CD4-positive, CD25-positive, alpha-beta regulatory T cell (primary cell): Measurements from ENCODE around the gene WDR6. TPM values are rescaled to one million over a fixed set of nuclear protein-coding genes. Genes with fewer than 3 reads are reported as not detected.

Source experiments
- ATAC-seq, 2 donors: fragments of 150-1000 bp; cut with Tn5 transposase; one replicate each; pipeline ENCODE4 v1.10.0; 2021; ENCODE audit warnings: low read depth in 2 of 2, moderate number of reproducible peaks in 2 of 2, moderate library complexity in 1 of 2
- DNase-seq, 3 donors: peaks; one replicate each; pipeline versions ENCODE4 v3.0.0 to v3.0.0-alpha.2; 2012 to 2022; ENCODE audit warnings: mixed read lengths in 1 of 3
- H3K27ac ChIP-seq: one replicate; pipeline ENCODE4 v1.7.0; 2013; ENCODE audit warnings: mild to moderate bottlenecking, low read length; ENCODE audit not compliant: insufficient read depth, poor library complexity, severe bottlenecking
- H3K27me3 ChIP-seq: one replicate; pipeline ENCODE4 v1.7.0; 2013; ENCODE audit warnings: low read length; ENCODE audit not compliant: control insufficient read depth, insufficient read depth
- H3K36me3 ChIP-seq: one replicate; pipeline ENCODE4 v1.7.0; 2013; ENCODE audit warnings: mild to moderate bottlenecking, low read length, moderate library complexity; ENCODE audit not compliant: control insufficient read depth, insufficient read depth
- H3K4me1 ChIP-seq: 2 replicates; pipeline ENCODE4 v1.7.0; 2013; ENCODE audit warnings: mild to moderate bottlenecking, low read length; ENCODE audit not compliant: insufficient read depth, control insufficient read depth, poor library complexity, severe bottlenecking
- H3K4me3 ChIP-seq: one replicate; pipeline ENCODE4 v1.7.0; 2013; ENCODE audit warnings: low read depth, mild to moderate bottlenecking, low read length, moderate library complexity
- H3K9me3 ChIP-seq, 2 experiments: 1 replicate in 1 of 2; 2 replicates in 1 of 2; pipeline ENCODE4 v1.7.0; 2013; ENCODE audit warnings: low read length in 2 of 2, mild to moderate bottlenecking in 1 of 2, moderate library complexity in 1 of 2; ENCODE audit not compliant: control insufficient read depth in 2 of 2
- H3K27ac Mint-ChIP-seq, 3 donors: one replicate each; pipeline ENCODE4 v1.8.0; 2020 to 2022; ENCODE audit warnings: mild to moderate bottlenecking in 3 of 3, mixed read lengths in 3 of 3, moderate library complexity in 2 of 3
- H3K27me3 Mint-ChIP-seq: one replicate; pipeline ENCODE4 v1.8.0; 2022; ENCODE audit warnings: mild to moderate bottlenecking, mixed read lengths
- H3K36me3 Mint-ChIP-seq: one replicate; pipeline ENCODE4 v1.8.0; 2020; ENCODE audit warnings: mixed read lengths
- H3K4me1 Mint-ChIP-seq, 4 donors: one replicate each; pipeline ENCODE4 v1.8.0; 2020 to 2022; ENCODE audit warnings: mixed read lengths in 4 of 4, mild to moderate bottlenecking in 1 of 4
- H3K4me3 Mint-ChIP-seq, 4 donors: one replicate each; pipeline ENCODE4 v1.8.0; 2020 to 2022; ENCODE audit warnings: mild to moderate bottlenecking in 4 of 4, mixed read lengths in 4 of 4, moderate library complexity in 3 of 4
- H3K9me3 Mint-ChIP-seq, 7 donors: one replicate each; pipeline ENCODE4 v1.8.0; 2020 to 2022; ENCODE audit warnings: mixed read lengths in 7 of 7, mild to moderate bottlenecking in 3 of 7, moderate library complexity in 2 of 7
- polyA plus RNA-seq, 4 donors: library from polyadenylated mRNA; unstranded; fragments of 300-500 nt; fragmentation: Illumina TruSeq; gene quantifications; one replicate each; pipeline ENCODE4 v1.2.3, GENCODE V29; 2021
- total RNA-seq: library from RNA; stranded (reverse); gene quantifications from one replicate; pipeline ENCODE4 v1.2.3, GENCODE V29; 2022

Gene WDR6
- total and polyA plus RNA-seq, 5 donors from 2014 or later = 74.0 to 208 (median 117) TPM

GRCh38 chr3:49028298-49028672 lies 21.1 kb downstream of the WDR6 start:
- Histone ChIP-seq H3K4me3 (peak overlapping the region; percentile 80), H3K27me3 (no peaks in the 10 kb centered on the region), H3K4me1 (peaks cover 23% of the 10 kb centered on the region), H3K27ac (peak overlapping the region; percentile 91), H3K36me3 (peaks cover 62% of the 10 kb centered on the region), H3K9me3 (no peaks in the 10 kb centered on the region)
- peaks cover under 1 to 59% (median 22%) of the 10 kb centered on the region in 4 donors for H3K4me1 Mint-ChIP-seq
- peak overlapping the region; percentile 81 to 95 (median 92) for H3K4me3 Mint-ChIP-seq
- H3K36me3 Mint-ChIP-seq = peaks cover 23% of the 10 kb centered on the region
- ATAC-seq (no peak), DNase-seq (no peak)
- H3K27ac Mint-ChIP-seq = peak overlapping the region in 2 of 3 donors; percentile 99
- no peaks in the 10 kb centered on the region for H3K27me3 Mint-ChIP-seq
- H3K9me3 Mint-ChIP-seq = peaks cover 0 to 2% (median 0%) of the 10 kb centered on the region in 7 donors

- Mint-ChIP-seq H3K27me3 (no peaks in the 10 kb centered on the region), H3K36me3 (peaks cover 19% of the 10 kb centered on the region), H3K4me1 (peaks cover 0 to 53% (median 21%) of the 10 kb centered on the region in 4 donors), H3K27ac (peak within 1 kb of the TSS; percentile 97 to 99 (median 99)), H3K4me3 (peak within 1 kb of the TSS; percentile 81 to 95 (median 92)), H3K9me3 (peaks cover 0 to 2% (median 0%) of the 10 kb centered on the region in 7 donors)
- H3K27me3 ChIP-seq = no peaks in the 10 kb centered on the region
- no peaks in the 10 kb centered on the region for H3K9me3 ChIP-seq
- peaks cover 63% of the 10 kb centered on the region for H3K36me3 ChIP-seq
- peak within 1 kb of the TSS; percentile 91 for H3K27ac ChIP-seq
- H3K4me3 ChIP-seq = peak within 1 kb of the TSS; percentile 80
- DNase-seq = peak; percentile 89 to 95 (median 92)
- peak; percentile 96 for ATAC-seq
- peaks cover 20% of the 10 kb centered on the region for H3K4me1 ChIP-seq
Measured at GRCh38 chr3:49028673-49029562, 21.7 kb downstream of the WDR6 start, which contains the start of gene IMPDH2. Gene IMPDH2 (minus strand): TSS chr3:49029398. CDS start chr3:49029350, 48 bp downstream.

- peak overlapping the region; percentile 80 for H3K4me3 ChIP-seq
- ATAC-seq = no peak
Measured at GRCh38 chr3:49029563-49029884, 22.3 kb downstream of the WDR6 start.

GRCh38 chr3:49030321-49030720 lies 23.1 kb downstream of the WDR6 start:
- no peak overlapping the region for H3K4me3 Mint-ChIP-seq
- no peak for ATAC-seq
- peaks cover 20% of the 10 kb centered on the region for H3K4me1 ChIP-seq
- H3K36me3 Mint-ChIP-seq = peaks cover 22% of the 10 kb centered on the region
- H3K9me3 ChIP-seq = no peaks in the 10 kb centered on the region
- no peaks in the 10 kb centered on the region for H3K27me3 ChIP-seq
- no peak for DNase-seq
- no peaks in the 10 kb centered on the region for H3K27me3 Mint-ChIP-seq
- H3K27ac ChIP-seq = peak overlapping the region; percentile 91
- H3K4me3 ChIP-seq = no peak overlapping the region
- H3K27ac Mint-ChIP-seq = peak overlapping the region; percentile 88 to 99 (median 93)
- H3K9me3 Mint-ChIP-seq = peaks cover 0 to 2% (median 0%) of the 10 kb centered on the region in 7 donors
- peaks cover 0 to 42% (median 23%) of the 10 kb centered on the region in 4 donors for H3K4me1 Mint-ChIP-seq
- peaks cover 61% of the 10 kb centered on the region for H3K36me3 ChIP-seq

More at GRCh38 chr3:49029563-49029884, 22.3 kb downstream of the WDR6 start:
- no peak for DNase-seq
- Histone ChIP-seq H3K9me3 (no peaks in the 10 kb centered on the region), H3K27me3 (no peaks in the 10 kb centered on the region), H3K4me1 (peaks cover 20% of the 10 kb centered on the region), H3K36me3 (peaks cover 61% of the 10 kb centered on the region), H3K27ac (peak overlapping the region; percentile 91)
- H3K4me3 Mint-ChIP-seq = peak overlapping the region; percentile 81 to 95 (median 92)
- peaks cover 0 to 47% (median 21%) of the 10 kb centered on the region in 4 donors for H3K4me1 Mint-ChIP-seq
- H3K36me3 Mint-ChIP-seq = peaks cover 18% of the 10 kb centered on the region
- no peaks in the 10 kb centered on the region for H3K27me3 Mint-ChIP-seq
- peaks cover 0 to 2% (median 0%) of the 10 kb centered on the region in 7 donors for H3K9me3 Mint-ChIP-seq
- H3K27ac Mint-ChIP-seq = peak overlapping the region; percentile 97 to 99 (median 99)

GRCh38 chr3:49032646-49033304 lies 25.6 kb downstream of the WDR6 start:
- H3K27ac Mint-ChIP-seq = peak overlapping the region in 1 of 3 donors; percentile 42
- H3K36me3 Mint-ChIP-seq = peaks cover 21% of the 10 kb centered on the region
- Histone ChIP-seq H3K36me3 (peaks cover 64% of the 10 kb centered on the region), H3K27ac (no peak overlapping the region), H3K4me1 (peaks cover 20% of the 10 kb centered on the region), H3K4me3 (no peak overlapping the region), H3K27me3 (no peaks in the 10 kb centered on the region), H3K9me3 (no peaks in the 10 kb centered on the region)
- peaks cover 0 to 23% (median 16%) of the 10 kb centered on the region in 4 donors for H3K4me1 Mint-ChIP-seq
- no peak for DNase-seq
- H3K27me3 Mint-ChIP-seq = no peaks in the 10 kb centered on the region
- peaks cover 0 to 3% (median 0%) of the 10 kb centered on the region in 7 donors for H3K9me3 Mint-ChIP-seq
- ATAC-seq = no peak
- H3K4me3 Mint-ChIP-seq = no peak overlapping the region

- no peaks in the 10 kb centered on the region for H3K27me3 ChIP-seq
- no peak for DNase-seq
- peaks cover 21% of the 10 kb centered on the region for H3K36me3 Mint-ChIP-seq
- H3K4me1 Mint-ChIP-seq = peaks cover 0 to 9% (median 3%) of the 10 kb centered on the region in 4 donors
- no peaks in the 10 kb centered on the region for H3K9me3 ChIP-seq
- H3K27ac ChIP-seq = no peak overlapping the region
- peaks cover 65% of the 10 kb centered on the region for H3K36me3 ChIP-seq
- H3K4me1 ChIP-seq = peaks cover 2% of the 10 kb centered on the region
- H3K9me3 Mint-ChIP-seq = peaks cover 0 to 3% (median 0%) of the 10 kb centered on the region in 7 donors
- peak overlapping the region in 2 of 3 donors; percentile 56 to 71 for H3K27ac Mint-ChIP-seq
- H3K4me3 Mint-ChIP-seq = peak overlapping the region in 1 of 4 donors; percentile 24
- H3K27me3 Mint-ChIP-seq = no peaks in the 10 kb centered on the region
- ATAC-seq = no peak
- no peak overlapping the region for H3K4me3 ChIP-seq
Measured at GRCh38 chr3:49034650-49035049, 27.5 kb downstream of the WDR6 start.

- no peak for DNase-seq
- Histone ChIP-seq H3K36me3 (peaks cover 70% of the 10 kb centered on the region), H3K27me3 (no peaks in the 10 kb centered on the region), H3K9me3 (no peaks in the 10 kb centered on the region), H3K4me3 (no peak overlapping the region), H3K4me1 (no peaks in the 10 kb centered on the region), H3K27ac (no peak overlapping the region)
- H3K4me3 Mint-ChIP-seq = no peak overlapping the region
- H3K36me3 Mint-ChIP-seq = peaks cover 21% of the 10 kb centered on the region
- ATAC-seq = no peak
- no peak overlapping the region for H3K27ac Mint-ChIP-seq
- peaks cover 0 to 9% (median 2%) of the 10 kb centered on the region in 4 donors for H3K4me1 Mint-ChIP-seq
- no peaks in the 10 kb centered on the region for H3K27me3 Mint-ChIP-seq
- peaks cover 0 to 3% (median 0%) of the 10 kb centered on the region in 7 donors for H3K9me3 Mint-ChIP-seq
Measured at GRCh38 chr3:49035281-49035680, 28.1 kb downstream of the WDR6 start.
